CD4-positive, alpha-beta T cell (primary cell): ENCODE measurements around the gene MYH15. TPM values are rescaled to one million over a fixed set of nuclear protein-coding genes. Genes with fewer than 3 reads are reported as not detected.

Experiments used
- ATAC-seq: fragments of 200-7000 bp; cut with Tn5 transposase; one replicate; pipeline ENCODE4 v1.10.0; 2022; ENCODE audit warnings: mild to moderate bottlenecking; ENCODE audit not compliant: poor library complexity
- CTCF ChIA-PET: fragments of 350-600 bp; sonication (Branson Sonifier 250); formaldehyde crosslinking; loops from one replicate; lab custom pipeline; 2021; ENCODE audit warnings: antibody characterized with exemption, inconsistent platforms; lab: Charles Lee
- POLR2A ChIA-PET: fragments of 350-600 bp; sonication (Branson Sonifier 250); formaldehyde crosslinking; loops from one replicate; lab custom pipeline; 2021; ENCODE audit warnings: antibody characterized with exemption, inconsistent platforms; lab: Charles Lee
- DNase-seq, 14 experiments: peaks; one replicate each; pipeline ENCODE4 v3.0.0-alpha.2; 2013 to 2020; ENCODE audit warnings: mixed read lengths in 2 of 14
- H3K27ac ChIP-seq, 2 donors: one replicate each; pipeline versions ENCODE4 v1.5.1 to v1.7.0; 2013; ENCODE audit warnings: low read length in 2 of 2, low read depth in 1 of 2, mild to moderate bottlenecking in 1 of 2
- H3K27me3 ChIP-seq, 2 experiments: 1 replicate in 1 of 2; 2 replicates in 1 of 2; pipeline versions ENCODE4 v1.6.1 to v1.7.0; 2013; ENCODE audit warnings: low read length in 2 of 2, control low read depth in 1 of 2, mild to moderate bottlenecking in 1 of 2, moderate library complexity in 1 of 2; ENCODE audit not compliant: insufficient read depth in 2 of 2, control insufficient read depth in 1 of 2
- H3K36me3 ChIP-seq: one replicate; pipeline ENCODE4 v1.6.1; 2013; ENCODE audit warnings: low read length, control low read depth; ENCODE audit not compliant: insufficient read depth
- H3K4me1 ChIP-seq: one replicate; pipeline ENCODE4 v1.6.1; 2013; ENCODE audit warnings: low read length, control low read depth; ENCODE audit not compliant: insufficient read depth
- H3K4me3 ChIP-seq: one replicate; pipeline ENCODE4 v1.5.1; 2013; ENCODE audit warnings: mild to moderate bottlenecking, low read length, moderate library complexity
- H3K9me3 ChIP-seq, 2 experiments: 1 replicate in 1 of 2; 2 replicates in 1 of 2; pipeline versions ENCODE4 v1.6.1 to v1.7.0; 2013; ENCODE audit warnings: low read length in 2 of 2, mild to moderate bottlenecking in 2 of 2, control low read depth in 1 of 2, moderate library complexity in 1 of 2; ENCODE audit not compliant: control insufficient read depth in 1 of 2, insufficient read depth in 1 of 2
- H3K27ac Mint-ChIP-seq: one replicate; pipeline ENCODE4 v1.8.0; 2020; ENCODE audit warnings: mixed read lengths
- H3K27me3 Mint-ChIP-seq: one replicate; pipeline ENCODE4 v1.8.0; 2021; ENCODE audit warnings: mixed read lengths
- H3K36me3 Mint-ChIP-seq: one replicate; pipeline ENCODE4 v1.8.0; 2021; ENCODE audit warnings: low read depth, mixed read lengths
- H3K4me1 Mint-ChIP-seq: one replicate; pipeline ENCODE4 v1.8.0; 2021; ENCODE audit warnings: low read depth, mixed read lengths
- H3K4me3 Mint-ChIP-seq: one replicate; pipeline ENCODE4 v1.8.0; 2020; ENCODE audit warnings: mild to moderate bottlenecking, mixed read lengths
- H3K9me3 Mint-ChIP-seq: one replicate; pipeline ENCODE4 v1.8.0; 2020; ENCODE audit warnings: mixed read lengths
- CTCF ChIP-seq: fragments of 200-600 bp; IDR thresholded peaks from one replicate; pipeline ENCODE4 v1.8.0; 2022; ENCODE audit warnings: antibody characterized with exemption, mild to moderate bottlenecking
- intact Hi-C, 2 experiments: fragments of 100-400 bp; cut with DNase I in 1 of 2; cut with micrococcal nuclease in 1 of 2; formaldehyde crosslinking; loops; one replicate each; pipeline versions ENCODE4 v1.15.1 to v1.9.0; 2023 to 2025; cut with DNase I, micrococcal nuclease
- total RNA-seq, 174 experiments: library from RNA in 2 of 174; stranded (reverse) in 2 of 174; gene quantifications; one replicate each; pipeline ENCODE4 v1.2.3 and lab custom pipeline; 2021 to 2026

Gene MYH15
- total RNA-seq, 2 experiments from 2014 or later = 0.05 to 0.08 TPM

GRCh38 chr3:108468577-108468976, 41.8 kb downstream of the MYH15 start:
- ChIA-PET POLR2A (no interaction called here), CTCF (interaction anchor here (2.2 kb wide), 1 partner anchor 9 kb away, joined by 7 read pairs; no protein-coding TSS in a partner anchor)
- Mint-ChIP-seq H3K4me3 (no peak overlapping the region), H3K27ac (no peak overlapping the region), H3K36me3 (no peaks in the 10 kb centered on the region), H3K27me3 (no peaks in the 10 kb centered on the region), H3K4me1 (no peaks in the 10 kb centered on the region), H3K9me3 (no peaks in the 10 kb centered on the region)
- Histone ChIP-seq H3K27me3 (no peaks in the 10 kb centered on the region), H3K4me1 (no peaks in the 10 kb centered on the region), H3K4me3 (no peak overlapping the region), H3K9me3 (no peaks in the 10 kb centered on the region), H3K27ac (no peak overlapping the region), H3K36me3 (no peaks in the 10 kb centered on the region)
- no peak for TF ChIP-seq CTCF
- intact Hi-C loops = no loop called here
- no peak for DNase-seq
- ATAC-seq = no peak

DNA sequence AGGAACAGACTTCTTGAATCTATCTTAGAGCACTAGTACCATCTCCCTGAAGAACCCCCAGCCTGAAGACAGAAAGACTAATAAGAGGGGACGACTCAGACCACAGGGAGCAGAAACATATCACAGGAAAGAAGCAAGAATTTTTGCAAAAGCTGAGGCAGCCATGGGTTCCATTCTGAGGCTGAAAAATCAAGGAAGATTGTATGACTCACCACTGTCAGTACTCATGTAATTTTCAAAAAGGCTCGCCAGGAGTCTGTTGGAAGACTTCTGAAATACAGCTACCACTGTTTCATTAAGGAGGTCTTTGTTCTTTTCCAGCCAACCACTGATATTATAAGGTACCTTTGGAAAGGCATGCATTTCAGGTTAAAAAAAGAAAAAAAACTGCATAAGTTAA, 47.5 kb downstream of the MYH15 start:
- no peak overlapping the region for H3K27ac Mint-ChIP-seq

GRCh38 chr3:108461661-108462111, 48.7 kb downstream of the MYH15 start:
- DNase-seq = no peak
- CTCF ChIA-PET = no interaction called here
- Mint-ChIP-seq H3K4me1 (no peaks in the 10 kb centered on the region), H3K36me3 (no peaks in the 10 kb centered on the region), H3K27me3 (peaks cover 7% of the 10 kb centered on the region), H3K27ac (no peak overlapping the region), H3K9me3 (no peaks in the 10 kb centered on the region), H3K4me3 (no peak overlapping the region)
- Histone ChIP-seq H3K9me3 (no peaks in the 10 kb centered on the region), H3K36me3 (no peaks in the 10 kb centered on the region), H3K4me1 (no peaks in the 10 kb centered on the region), H3K27ac (no peak overlapping the region), H3K4me3 (no peak overlapping the region), H3K27me3 (no peaks in the 10 kb centered on the region)
- POLR2A ChIA-PET = no interaction called here
- no peak for TF ChIP-seq CTCF
- ATAC-seq = no peak
- intact Hi-C loops = no loop called here

More for the DNA sequence above, 47.5 kb downstream of the MYH15 start:
- no peaks in the 10 kb centered on the region for H3K27me3 Mint-ChIP-seq
- ChIA-PET POLR2A (no interaction called here), CTCF (no interaction called here)
- no peaks in the 10 kb centered on the region for H3K9me3 Mint-ChIP-seq
- DNase-seq (no peak), ATAC-seq (no peak)
- no peaks in the 10 kb centered on the region for H3K36me3 Mint-ChIP-seq
- H3K4me1 Mint-ChIP-seq = no peaks in the 10 kb centered on the region
- no peak overlapping the region for H3K4me3 ChIP-seq
- H3K4me3 Mint-ChIP-seq = no peak overlapping the region
- no peak for TF ChIP-seq CTCF
- no peaks in the 10 kb centered on the region for H3K27me3 ChIP-seq
- H3K27ac ChIP-seq = no peak overlapping the region
- H3K36me3 ChIP-seq = no peaks in the 10 kb centered on the region
- no peaks in the 10 kb centered on the region for H3K4me1 ChIP-seq
- intact Hi-C loops = no loop called here
- no peaks in the 10 kb centered on the region for H3K9me3 ChIP-seq
